A673 (cell line): ENCODE measurements around the gene FNDC3B.

Source experiments
- EZH2 ChIP-seq: fragments of 200-600 bp; sonication (generic); IDR thresholded peaks from 2 replicates; pipeline ENCODE4 v1.6.1; 2017; ENCODE audit warnings: borderline replicate concordance, low read depth, mild to moderate bottlenecking, mixed read lengths, antibody characterized with exemption, low read length; ENCODE audit not compliant: poor library complexity, severe bottlenecking
- TF ChIP-seq, protein P1 (sequence below): fragments of 300-800, 200-600 bp; sonication (generic); conservative IDR thresholded peaks from 2 replicates; pipeline ENCODE4 v1.5.1; 2017; ENCODE audit warnings: low read depth, mild to moderate bottlenecking, antibody characterized with exemption, low read length, moderate library complexity, mixed read lengths

- TF ChIP-seq, protein P1, sequence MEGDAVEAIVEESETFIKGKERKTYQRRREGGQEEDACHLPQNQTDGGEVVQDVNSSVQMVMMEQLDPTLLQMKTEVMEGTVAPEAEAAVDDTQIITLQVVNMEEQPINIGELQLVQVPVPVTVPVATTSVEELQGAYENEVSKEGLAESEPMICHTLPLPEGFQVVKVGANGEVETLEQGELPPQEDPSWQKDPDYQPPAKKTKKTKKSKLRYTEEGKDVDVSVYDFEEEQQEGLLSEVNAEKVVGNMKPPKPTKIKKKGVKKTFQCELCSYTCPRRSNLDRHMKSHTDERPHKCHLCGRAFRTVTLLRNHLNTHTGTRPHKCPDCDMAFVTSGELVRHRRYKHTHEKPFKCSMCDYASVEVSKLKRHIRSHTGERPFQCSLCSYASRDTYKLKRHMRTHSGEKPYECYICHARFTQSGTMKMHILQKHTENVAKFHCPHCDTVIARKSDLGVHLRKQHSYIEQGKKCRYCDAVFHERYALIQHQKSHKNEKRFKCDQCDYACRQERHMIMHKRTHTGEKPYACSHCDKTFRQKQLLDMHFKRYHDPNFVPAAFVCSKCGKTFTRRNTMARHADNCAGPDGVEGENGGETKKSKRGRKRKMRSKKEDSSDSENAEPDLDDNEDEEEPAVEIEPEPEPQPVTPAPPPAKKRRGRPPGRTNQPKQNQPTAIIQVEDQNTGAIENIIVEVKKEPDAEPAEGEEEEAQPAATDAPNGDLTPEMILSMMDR = no peak
- no peak for TF ChIP-seq EZH2
Observed at GRCh38 chr3:172312711-172313110, 273.3 kb downstream of the FNDC3B start.
